ENCODE results near the gene GABRB1. TPM values are rescaled to one million over a fixed set of nuclear protein-coding genes. Genes with fewer than 3 reads are reported as not detected.

Gene GABRB1
- total and polyA plus RNA-seq, 8 donors: 0.17 to 0.48 (median 0.32) TPM; not detected in 4

DNA sequence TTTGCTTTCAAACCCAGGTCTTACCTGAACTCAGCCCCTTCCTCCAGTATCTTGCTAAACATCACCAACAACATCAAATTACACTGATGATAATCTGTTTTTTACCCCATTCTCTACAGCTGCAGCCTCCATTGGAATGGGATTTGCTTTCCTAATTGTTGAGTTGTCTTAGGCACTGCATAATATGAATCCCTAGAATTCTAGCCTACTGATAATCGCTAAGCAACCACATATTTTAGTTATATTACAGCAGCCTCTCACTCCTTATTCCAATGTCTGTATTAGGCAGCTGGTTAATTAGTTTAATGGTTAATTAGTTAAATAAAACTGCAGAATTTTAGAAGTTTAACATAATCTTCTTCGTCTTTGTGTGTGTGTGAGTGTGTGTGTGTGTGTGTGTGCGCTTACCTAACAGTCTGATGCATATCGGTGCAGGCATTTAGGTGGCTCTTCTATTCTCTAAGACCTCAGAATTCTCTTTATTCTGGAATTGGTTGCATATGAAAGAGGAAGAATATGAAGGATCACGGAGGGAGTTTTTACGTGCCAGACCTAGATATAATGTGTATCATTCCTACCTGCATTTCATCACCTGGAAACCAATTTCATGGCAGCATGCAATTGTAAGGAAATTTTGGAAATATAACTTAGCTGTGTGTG, 437.5 kb downstream of the GABRB1 start:
- no peaks in the 10 kb centered on the region for H3K9me3 ChIP-seq
- no peaks in the 10 kb centered on the region for H3K27me3 ChIP-seq
- DNase-seq: peak in 2 of 4 donors; percentile 41 to 47
- peaks cover 0 to 3% of the 10 kb centered on the region in 2 donors for H3K4me1 ChIP-seq
- TF ChIP-seq CTCF (IDR thresholded peaks at IDR 0.05): no peak
- ATAC-seq: peak; percentile 21
- no peak overlapping the region for H3K27ac ChIP-seq
- no peak overlapping the region for H3K4me3 ChIP-seq
- intact Hi-C loops (cut with DNase I): no loop called here
- H3K36me3 ChIP-seq: no peaks in the 10 kb centered on the region

GRCh38 chr4:47469951-47470350, 438.6 kb downstream of the GABRB1 start:
- no peak for ATAC-seq
- TF ChIP-seq CTCF (IDR thresholded peaks at IDR 0.05): no peak
- intact Hi-C loops (cut with DNase I): no loop called here

GRCh38 chr4:47471064-47471463, 439.7 kb downstream of the GABRB1 start:
- Histone ChIP-seq H3K4me3 (no peak overlapping the region), H3K27ac (no peak overlapping the region), H3K9me3 (no peaks in the 10 kb centered on the region), H3K4me1 (no peaks in the 10 kb centered on the region), H3K27me3 (no peaks in the 10 kb centered on the region), H3K36me3 (no peaks in the 10 kb centered on the region)
- DNase-seq: no peak
- ATAC-seq: no peak
- no peak for TF ChIP-seq CTCF (IDR thresholded peaks at IDR 0.05)
- intact Hi-C loops (cut with DNase I): no loop called here

More at GRCh38 chr4:47469951-47470350, 438.6 kb downstream of the GABRB1 start:
- no peak for DNase-seq
- Histone ChIP-seq H3K9me3 (no peaks in the 10 kb centered on the region), H3K36me3 (no peaks in the 10 kb centered on the region), H3K27ac (no peak overlapping the region), H3K4me3 (no peak overlapping the region), H3K4me1 (no peaks in the 10 kb centered on the region), H3K27me3 (no peaks in the 10 kb centered on the region)

GRCh38 chr4:47471591-47471990, 440.2 kb downstream of the GABRB1 start:
- TF ChIP-seq CTCF (IDR thresholded peaks at IDR 0.05): no peak
- Histone ChIP-seq H3K27ac (no peak overlapping the region), H3K36me3 (no peaks in the 10 kb centered on the region), H3K4me1 (no peaks in the 10 kb centered on the region), H3K4me3 (no peak overlapping the region), H3K27me3 (no peaks in the 10 kb centered on the region), H3K9me3 (no peaks in the 10 kb centered on the region)
- ATAC-seq: no peak
- intact Hi-C loops (cut with DNase I): no loop called here
- no peak for DNase-seq

GRCh38 chr4:47473141-47473750, 441.9 kb downstream of the GABRB1 start:
- H3K27me3 ChIP-seq: no peaks in the 10 kb centered on the region
- no peak for ATAC-seq
- no peaks in the 10 kb centered on the region for H3K9me3 ChIP-seq
- intact Hi-C loops (cut with DNase I): no loop called here
- H3K36me3 ChIP-seq: no peaks in the 10 kb centered on the region
- no peak for TF ChIP-seq CTCF (IDR thresholded peaks at IDR 0.05)
- H3K4me1 ChIP-seq: no peaks in the 10 kb centered on the region
- H3K27ac ChIP-seq: no peak overlapping the region
- no peak overlapping the region for H3K4me3 ChIP-seq
- no peak for DNase-seq

Data from left lung (tissue), 10 donors.